Pons (tissue), 1 donor: Measurements from ENCODE around the gene MRPS10.
"Not testable (repeated sequence)": the region's sequence is repeated elsewhere in the genome, so short reads cannot be mapped to it uniquely, and the experiment has no call there.

Experiments used
- DNase-seq: peaks from one replicate; pipeline ENCODE4 v3.0.0-alpha.2; 2016; ENCODE audit warnings: low spot score

The MRPS10 gene

GRCh38 chr6:42176981-42177380, 40.7 kb downstream of the MRPS10 start:
- DNase-seq, result no peak

GRCh38 chr6:42175860-42176259, 41.8 kb downstream of the MRPS10 start:
- DNase-seq, result no peak

- DNase-seq, result no peak
Observed at GRCh38 chr6:42173101-42173500, 44.6 kb downstream of the MRPS10 start, which contains the start of gene GUCA1A. Gene GUCA1A (plus strand): TSS chr6:42173364. CDS start chr6:42173614, 250 bp downstream.

GRCh38 chr6:42171813-42172581, 45.7 kb downstream of the MRPS10 start:
- no peak for DNase-seq

- not testable (repeated sequence) for DNase-seq
Observed at GRCh38 chr6:42169780-42170179, 47.9 kb downstream of the MRPS10 start.

GRCh38 chr6:42168650-42169049, 49.0 kb downstream of the MRPS10 start:
- no peak for DNase-seq

- peak; percentile 59 for DNase-seq
Observed at GRCh38 chr6:42166444-42167141, 51.1 kb downstream of the MRPS10 start.

GRCh38 chr6:42165016-42165415, 52.6 kb downstream of the MRPS10 start:
- no peak for DNase-seq

GRCh38 chr6:42163981-42164380, 53.7 kb downstream of the MRPS10 start:
- no peak for DNase-seq

- DNase-seq, result no peak
Observed at GRCh38 chr6:42162812-42163211, 54.8 kb downstream of the MRPS10 start.

- DNase-seq, result no peak
Observed at GRCh38 chr6:42162384-42162783, 55.3 kb downstream of the MRPS10 start.

GRCh38 chr6:42159431-42160024, 58.1 kb downstream of the MRPS10 start:
- DNase-seq, result no peak

GRCh38 chr6:42158631-42159030, 59.0 kb downstream of the MRPS10 start:
- no peak for DNase-seq

- DNase-seq, result no peak
Observed at GRCh38 chr6:42158011-42158410, 59.6 kb downstream of the MRPS10 start.
